Stimulated activated CD4-positive, alpha-beta T cell treated with anti-CD3 and anti-CD28 coated beads, Interleukin-4, amount 100 ng/mL, for 24 hours (primary cell): ENCODE data around the gene TCEAL8.
"Not testable (repeated sequence)": the region's sequence is repeated elsewhere in the genome, so short reads cannot be mapped to it uniquely, and the experiment has no call there.

Experiments used
- DNase-seq: peaks from one replicate; pipeline ENCODE4 v3.0.0-alpha.2; 2020

TCEAL8 gene, protein sequence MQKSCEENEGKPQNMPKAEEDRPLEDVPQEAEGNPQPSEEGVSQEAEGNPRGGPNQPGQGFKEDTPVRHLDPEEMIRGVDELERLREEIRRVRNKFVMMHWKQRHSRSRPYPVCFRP

DNA sequence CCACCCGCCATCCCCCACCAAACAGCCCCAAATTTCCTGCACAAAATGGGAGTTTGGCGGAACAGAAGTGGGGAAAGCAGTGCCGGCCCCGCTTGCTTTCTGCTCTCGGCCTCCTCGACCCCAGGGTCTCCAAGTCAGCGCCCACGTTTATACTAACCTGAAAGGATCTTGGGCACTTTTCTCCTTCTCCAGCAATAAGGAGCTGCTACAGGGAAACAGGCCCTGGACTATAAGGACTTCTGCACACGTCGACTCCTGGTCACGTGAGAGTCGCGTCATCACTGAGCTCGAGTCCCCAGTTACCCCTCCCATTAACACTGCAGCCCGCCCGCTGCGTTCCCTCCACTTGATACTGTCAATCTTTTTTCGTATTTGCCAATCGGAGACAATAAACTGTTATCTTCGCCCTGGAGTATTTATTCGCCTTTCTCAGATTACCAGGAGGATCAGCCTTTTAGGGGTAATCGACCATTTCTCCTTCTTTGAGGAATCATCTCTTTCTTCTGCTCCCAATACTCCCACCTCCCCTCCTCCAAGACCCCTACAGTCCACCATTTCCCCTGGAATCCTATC, at the start of gene TCEAL8:
TCEAL8 (minus strand) TSS at position 235 of the 573 bp plus-strand sequence. CDS start 1,176 bp downstream, outside the sequence.
- DNase-seq, result peak; percentile 64

GRCh38 chrX:103304705-103305104, 49.8 kb upstream of the TCEAL8 start:
- no peak for DNase-seq

DNA sequence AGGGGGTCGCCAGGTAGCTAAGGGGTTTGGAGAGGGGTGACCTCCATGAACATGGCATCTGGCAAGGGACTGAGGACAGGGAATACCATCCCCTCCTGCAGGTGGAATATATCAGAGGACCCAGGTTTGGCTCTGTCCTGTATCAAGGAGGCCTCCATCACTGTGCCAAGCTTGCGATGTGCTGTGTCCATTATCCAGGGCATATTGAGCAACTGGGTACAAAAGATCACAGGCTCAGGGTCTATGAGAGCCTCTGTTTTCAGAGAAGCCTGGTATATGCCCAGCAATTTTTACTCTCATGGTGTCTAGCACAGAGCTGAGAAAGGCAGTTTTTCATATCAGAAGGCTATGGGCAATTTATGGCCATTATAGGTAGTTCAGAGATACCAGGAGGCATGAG, 38.2 kb upstream of the TCEAL8 start:
- no peak for DNase-seq

- DNase-seq, result no peak
These were observed 24.7 kb upstream of the TCEAL8 start for GRCh38 chrX:103279624-103280023.

GRCh38 chrX:103276581-103277002, 21.6 kb upstream of the TCEAL8 start, which contains the start of gene TCEAL5:
Gene TCEAL5, minus strand, starts transcription at chrX:103276750. Its CDS starts 2,187 bp downstream, at chrX:103274563.
- no peak for DNase-seq

DNA sequence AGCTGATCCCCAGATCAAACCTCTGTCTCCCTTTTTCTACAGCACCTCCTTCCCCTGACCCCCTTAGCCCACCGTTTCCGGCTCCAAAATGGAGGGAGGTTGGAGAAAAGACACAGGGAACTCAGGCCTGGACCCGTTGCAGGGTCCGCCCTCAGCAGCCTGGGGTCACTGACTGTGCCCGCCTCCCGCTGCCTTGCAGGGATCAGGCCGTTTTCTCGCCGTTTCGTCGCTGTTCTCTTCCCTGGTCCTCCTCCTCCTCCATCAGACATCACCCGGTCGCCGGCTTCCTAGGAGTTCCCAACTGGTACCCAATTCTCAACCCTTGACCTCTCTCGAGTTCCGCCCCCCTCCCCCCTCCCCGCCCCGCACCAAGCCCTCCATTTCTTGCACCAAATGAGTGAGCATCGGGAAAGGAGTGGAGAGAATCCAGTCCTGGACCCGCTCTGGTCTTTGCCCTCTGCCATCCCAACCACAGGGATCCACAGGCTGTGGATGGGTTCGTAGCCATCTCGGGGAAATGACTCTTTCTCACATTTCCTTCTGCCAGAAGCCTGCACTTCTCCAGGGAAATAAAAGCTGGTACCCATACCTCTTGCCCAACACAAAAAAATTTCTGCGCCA, 21.1 kb upstream of the TCEAL8 start:
- no peak for DNase-seq

DNA sequence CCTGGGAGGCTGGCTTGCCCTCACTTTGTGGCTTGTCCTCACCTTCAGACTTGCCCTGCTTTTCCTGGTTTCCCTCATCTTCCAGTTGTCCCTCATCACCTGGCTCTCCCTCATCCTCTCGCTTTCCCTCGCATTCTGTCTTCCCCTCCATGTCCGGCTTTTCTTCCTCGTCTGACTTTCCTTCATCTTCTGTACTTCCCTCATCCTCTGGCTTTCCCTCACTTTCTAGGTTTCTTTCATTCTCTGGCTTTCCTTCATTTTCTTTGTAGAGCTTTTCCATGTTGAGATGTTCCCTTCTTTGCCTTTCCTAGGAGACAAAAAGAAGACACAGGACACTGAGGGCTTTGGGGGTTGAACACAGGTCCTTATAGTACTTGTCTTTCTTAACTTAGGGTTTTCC, 19.3 kb upstream of the TCEAL8 start:
- DNase-seq, result no peak

DNA sequence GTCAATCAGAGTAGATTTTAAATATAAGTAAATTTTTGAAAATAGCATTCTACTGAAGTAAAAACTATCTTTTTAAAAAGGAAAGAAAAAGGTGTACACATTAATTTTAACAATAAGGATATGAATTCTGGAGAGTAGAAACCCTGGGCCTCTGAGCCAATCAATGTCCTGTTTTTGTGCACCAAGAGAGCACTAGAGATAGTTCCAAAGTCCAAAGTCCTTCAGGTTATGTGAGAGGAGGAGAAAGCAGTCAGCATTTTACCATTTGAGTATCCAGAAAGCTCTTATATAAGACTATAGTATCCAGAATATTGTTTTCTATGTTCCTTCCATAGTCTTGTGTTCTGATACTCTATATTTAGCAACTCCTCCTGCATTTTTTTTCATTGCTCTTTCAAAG, 3.3 kb upstream of the TCEAL8 start:
- DNase-seq, result no peak

DNA sequence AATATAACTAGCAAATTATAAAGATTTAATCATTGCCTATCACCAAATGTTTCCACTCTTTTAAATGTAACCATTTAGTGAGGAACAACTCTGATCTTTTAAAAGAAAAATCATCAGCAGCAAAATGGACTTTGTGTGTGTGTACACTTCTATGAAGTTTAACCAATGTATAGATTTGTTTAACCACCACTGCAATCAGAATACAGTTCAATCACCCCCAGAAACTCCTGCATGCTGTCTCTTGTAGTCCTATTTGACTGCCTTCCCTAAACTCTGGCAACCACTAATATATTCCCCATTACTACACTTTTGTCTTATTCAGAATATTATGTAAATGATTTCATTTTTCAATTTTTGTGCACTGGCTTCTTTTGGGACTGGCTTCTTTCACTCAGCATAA, 1.7 kb upstream of the TCEAL8 start:
- DNase-seq, result no peak

- peak; percentile 10 for DNase-seq
These were observed 657 bp downstream of the TCEAL8 start for GRCh38 chrX:103254171-103254824.

- no peak for DNase-seq
These were observed 1.3 kb downstream of the TCEAL8 start for GRCh38 chrX:103253608-103254007.

DNA sequence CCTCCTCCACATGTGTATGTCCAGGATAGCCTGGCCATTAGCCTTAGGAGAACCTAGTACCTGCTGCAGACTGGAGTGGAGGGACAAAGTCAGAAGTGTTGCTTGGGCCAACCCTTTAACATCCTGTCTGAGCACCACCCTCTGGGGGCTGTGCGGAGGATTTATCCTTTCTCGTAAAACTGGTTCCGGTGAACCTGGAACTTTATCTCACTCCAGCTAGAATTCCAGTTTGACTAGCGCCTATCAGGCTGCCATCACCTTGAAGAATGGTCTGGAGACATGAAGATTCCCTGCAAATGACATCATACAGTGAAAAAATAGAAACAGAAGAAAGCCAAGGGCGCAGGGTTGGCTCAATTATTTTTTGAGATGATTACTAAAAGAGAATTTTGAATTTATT, 4.0 kb downstream of the TCEAL8 start:
- DNase-seq, result no peak

DNA sequence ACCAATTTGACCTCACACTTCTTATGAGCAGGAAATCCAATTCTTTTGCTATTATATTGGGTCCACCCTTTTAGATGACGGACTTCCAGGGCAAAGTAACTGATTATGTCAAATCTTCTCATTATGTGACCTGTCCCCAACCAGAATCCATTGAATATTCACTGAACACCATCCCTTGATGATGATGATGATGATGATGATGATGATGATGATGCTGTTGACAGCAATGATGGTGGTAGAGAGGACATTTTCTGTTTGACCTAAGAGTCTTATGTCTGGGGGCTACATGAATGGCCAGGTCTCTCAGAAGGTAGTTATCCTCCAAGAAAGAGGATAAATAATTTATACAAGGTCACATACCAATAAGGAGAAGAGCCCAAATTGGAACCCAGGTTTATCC, 5.2 kb downstream of the TCEAL8 start:
- DNase-seq, result no peak

GRCh38 chrX:103248553-103248952, 6.4 kb downstream of the TCEAL8 start:
- DNase-seq, result no peak

GRCh38 chrX:103240155-103240554, 14.8 kb downstream of the TCEAL8 start:
- DNase-seq, result no peak

- DNase-seq, result no peak
These were observed 18.7 kb downstream of the TCEAL8 start for GRCh38 chrX:103236296-103236695.

- not testable (repeated sequence) for DNase-seq
These were observed 19.3 kb downstream of the TCEAL8 start for GRCh38 chrX:103235608-103236007.

DNA sequence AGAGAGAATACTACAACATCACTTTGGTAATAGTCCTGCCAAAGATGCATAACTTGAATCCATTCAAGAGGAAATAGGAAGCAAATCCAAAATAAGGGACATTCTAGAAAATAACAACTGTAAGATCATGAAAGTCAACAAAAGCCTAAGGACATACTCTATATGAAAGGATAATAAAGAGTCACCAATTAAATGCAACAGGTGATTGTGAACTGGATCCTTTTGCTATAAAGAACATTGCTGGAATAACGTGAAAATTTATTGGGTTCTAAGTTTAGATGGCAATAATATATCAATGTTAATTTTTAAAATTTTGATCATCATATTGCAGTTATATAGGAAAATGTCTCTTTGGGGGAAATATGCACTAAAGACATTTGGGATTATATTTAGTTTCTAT, 20.1 kb downstream of the TCEAL8 start:
- no peak for DNase-seq

- DNase-seq, result no peak
These were observed 21.7 kb downstream of the TCEAL8 start for GRCh38 chrX:103233263-103233662.

DNA sequence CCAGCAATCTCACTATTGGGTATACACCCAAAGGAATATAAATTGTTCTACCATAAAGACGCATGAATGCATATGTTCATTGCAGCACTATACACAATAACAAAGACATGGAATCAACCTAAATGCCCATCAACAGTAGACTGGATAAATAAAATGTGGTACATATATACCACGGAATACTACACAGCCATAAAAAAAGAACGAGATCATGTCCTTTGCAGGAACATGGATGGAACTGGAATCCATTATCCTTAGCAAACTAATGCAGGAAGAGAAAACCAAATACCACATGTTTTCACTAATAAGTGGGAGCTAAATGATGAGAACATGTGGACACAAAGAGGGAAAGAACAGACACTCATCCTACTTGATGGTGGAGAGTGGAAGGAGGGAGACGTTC, 29.0 kb downstream of the TCEAL8 start:
- DNase-seq, result not testable (repeated sequence)

DNA sequence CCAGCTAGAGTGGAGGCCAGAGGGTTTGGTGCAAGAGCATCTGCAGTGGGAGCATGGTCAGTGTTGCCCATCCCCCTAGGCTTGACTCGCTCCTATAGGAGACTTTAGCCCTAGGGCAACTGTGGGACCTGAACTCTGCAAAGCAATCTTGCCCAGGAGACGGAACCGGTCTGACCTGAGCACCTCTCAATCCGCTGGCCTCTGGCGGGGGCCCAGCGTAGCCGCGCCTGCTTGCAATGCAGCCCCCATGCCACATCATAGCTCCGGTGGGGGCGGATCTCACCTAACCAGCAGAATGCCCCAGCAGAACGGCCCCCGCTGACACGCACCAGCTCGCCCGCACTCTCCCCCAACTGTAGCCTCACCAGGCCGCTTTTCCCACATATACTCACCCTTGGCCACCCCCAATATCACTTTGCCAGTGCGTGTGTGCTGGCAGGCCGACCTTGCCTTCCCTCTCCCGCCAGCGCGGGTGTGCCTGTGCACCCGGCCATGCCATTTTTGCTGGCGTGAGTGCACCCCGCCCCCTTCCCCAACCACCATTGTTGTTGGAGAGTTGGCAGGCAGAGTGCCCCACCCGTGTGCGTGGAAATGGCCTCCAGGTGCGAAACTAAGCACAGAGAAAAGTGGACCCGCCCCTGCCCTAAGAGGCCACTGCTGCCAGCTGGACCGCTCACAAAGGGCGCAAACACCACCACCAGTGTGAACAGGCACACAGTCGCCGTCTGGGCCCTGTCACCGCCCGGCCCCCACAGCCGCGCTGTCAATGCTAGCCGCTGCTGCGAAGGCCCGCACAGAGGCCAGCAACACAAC, 34.2 kb downstream of the TCEAL8 start:
- no peak for DNase-seq

GRCh38 chrX:103215425-103215991, 39.4 kb downstream of the TCEAL8 start:
- peak; percentile 7 for DNase-seq
